HepG2 (cell line): ENCODE results near the gene LRRFIP2. TPM values are rescaled to one million over a fixed set of nuclear protein-coding genes. Genes with fewer than 3 reads are reported as not detected.

Source experiments
- ARNT2 ChIP-seq: sonication (generic); formaldehyde crosslinking; IDR thresholded peaks from 2 replicates; pipeline ENCODE4 v1.8.0; 2022; ENCODE audit warnings: mild to moderate bottlenecking, low read depth, missing genetic modification reagents, moderate library complexity
- BORCS8-MEF2B ChIP-seq: sonication (generic); formaldehyde crosslinking; IDR thresholded peaks from 2 replicates; pipeline ENCODE4 v1.8.0; 2022; ENCODE audit warnings: mild to moderate bottlenecking, missing genetic modification reagents
- HDAC1 ChIP-seq: sonication (generic); formaldehyde crosslinking; IDR thresholded peaks from 2 replicates; pipeline ENCODE4 v1.5.1; 2020; ENCODE audit warnings: mild to moderate bottlenecking, missing genetic modification reagents
- KAT8 ChIP-seq: IDR thresholded peaks from 2 replicates; pipeline ENCODE4 v1.6.1; 2016; ENCODE audit warnings: missing genetic modification reagents, missing compliant biosample characterization
- KDM5B ChIP-seq: sonication (generic); formaldehyde crosslinking; IDR thresholded peaks from 2 replicates; pipeline ENCODE4 v1.4.0; 2020; ENCODE audit warnings: missing genetic modification reagents, mild to moderate bottlenecking, borderline replicate concordance
- MAFF ChIP-seq: IDR thresholded peaks from 2 replicates; pipeline ENCODE4 v1.6.1; 2011; ENCODE audit warnings: low read depth, low read length, improper control_type of control experiment
- NFIB ChIP-seq: sonication (generic); formaldehyde crosslinking; IDR thresholded peaks from 2 replicates; pipeline ENCODE4 v1.9.0; 2021; ENCODE audit warnings: missing genetic modification reagents, mild to moderate bottlenecking, borderline replicate concordance
- NKX3-1 ChIP-seq: sonication (generic); formaldehyde crosslinking; IDR thresholded peaks from 2 replicates; pipeline ENCODE4 v1.5.0; 2020; ENCODE audit warnings: missing genetic modification reagents
- REPIN1 ChIP-seq: sonication (generic); formaldehyde crosslinking; IDR thresholded peaks from 2 replicates; pipeline ENCODE4 v1.8.0; 2022; ENCODE audit warnings: missing genetic modification reagents, low read depth, mild to moderate bottlenecking, borderline replicate concordance
- RFXANK ChIP-seq: IDR thresholded peaks from 2 replicates; pipeline ENCODE4 v1.6.1; 2016
- SP1 ChIP-seq, 2 experiments: fragments of 450-650 bp in 1 of 2; sonication (generic) in 1 of 2; formaldehyde crosslinking in 1 of 2; IDR thresholded peaks; 2 replicates each; pipeline versions ENCODE4 v1.4.0 to v1.6.1; 2016 to 2020; ENCODE audit warnings: missing genetic modification reagents in 1 of 2
- ZBTB20 ChIP-seq: sonication (generic); formaldehyde crosslinking; IDR thresholded peaks from 2 replicates; pipeline ENCODE4 v1.8.1; 2023; ENCODE audit warnings: missing genetic modification reagents, low read depth, mild to moderate bottlenecking, borderline replicate concordance
- ZBTB46 ChIP-seq: sonication (generic); formaldehyde crosslinking; IDR thresholded peaks from 2 replicates; pipeline ENCODE4 v1.4.0; 2020; ENCODE audit warnings: mild to moderate bottlenecking, missing genetic modification reagents, borderline replicate concordance
- ZFP37 ChIP-seq: sonication (generic); formaldehyde crosslinking; IDR thresholded peaks from 2 replicates; pipeline ENCODE4 v1.4.0; 2020; ENCODE audit warnings: missing genetic modification reagents, borderline replicate concordance
- ZFX ChIP-seq: sonication (generic); formaldehyde crosslinking; IDR thresholded peaks from 2 replicates; pipeline ENCODE4 v1.4.0; 2020; ENCODE audit warnings: mild to moderate bottlenecking, low read depth, missing genetic modification reagents, moderate library complexity
- ZNF12 ChIP-seq: sonication (generic); formaldehyde crosslinking; IDR thresholded peaks from 2 replicates; pipeline ENCODE4 v1.5.0; 2020; ENCODE audit warnings: missing genetic modification reagents
- ZNF224 ChIP-seq: sonication (generic); formaldehyde crosslinking; IDR thresholded peaks from 2 replicates; pipeline ENCODE4 v1.5.0; 2020; ENCODE audit warnings: mild to moderate bottlenecking, missing genetic modification reagents
- ZNF225 ChIP-seq: sonication (generic); formaldehyde crosslinking; IDR thresholded peaks from 2 replicates; pipeline ENCODE4 v1.4.0; 2020; ENCODE audit warnings: mild to moderate bottlenecking, missing genetic modification reagents
- ZNF383 ChIP-seq: sonication (generic); formaldehyde crosslinking; IDR thresholded peaks from 2 replicates; pipeline ENCODE4 v1.4.0; 2020; ENCODE audit warnings: missing genetic modification reagents, mild to moderate bottlenecking, borderline replicate concordance
- ZNF430 ChIP-seq: sonication (generic); formaldehyde crosslinking; IDR thresholded peaks from 2 replicates; pipeline ENCODE4 v1.9.0; 2021; ENCODE audit warnings: mild to moderate bottlenecking, missing genetic modification reagents
- ZNF431 ChIP-seq: sonication (generic); formaldehyde crosslinking; IDR thresholded peaks from 2 replicates; pipeline ENCODE4 v1.9.0; 2022; ENCODE audit warnings: missing genetic modification reagents, low read depth, mild to moderate bottlenecking, borderline replicate concordance
- ZNF501 ChIP-seq: sonication (generic); formaldehyde crosslinking; IDR thresholded peaks from 2 replicates; pipeline ENCODE4 v1.5.1; 2020; ENCODE audit warnings: mild to moderate bottlenecking, moderate library complexity, missing genetic modification reagents
- ZNF510 ChIP-seq: sonication (generic); formaldehyde crosslinking; IDR thresholded peaks from 2 replicates; pipeline ENCODE4 v1.4.0; 2020; ENCODE audit warnings: low read depth, mild to moderate bottlenecking, missing genetic modification reagents
- ZNF513 ChIP-seq: sonication (generic); formaldehyde crosslinking; conservative IDR thresholded peaks from 2 replicates; pipeline ENCODE4 v1.5.0; 2020; ENCODE audit warnings: missing genetic modification reagents
- ZNF589 ChIP-seq: sonication (generic); formaldehyde crosslinking; conservative IDR thresholded peaks from 2 replicates; pipeline ENCODE4 v1.8.0; 2022; ENCODE audit warnings: mild to moderate bottlenecking, moderate library complexity, missing genetic modification reagents
- polyA plus RNA-seq, 8 experiments: library from polyadenylated mRNA; depleted of rRNA in 3 of 8; stranded (reverse) in 7 of 8; unstranded in 1 of 8; fragments of >200 nt; fragmentation: Illumina TruSeq in 4 of 8; extraction: Trizol in 4 of 8; gene quantifications; 2 replicates each; pipeline versions ENCODE4 v1.2.1 to v1.2.3, GENCODE V29; 2011 to 2016; ENCODE audit warnings: low read depth in 4 of 8, missing spikeins in 1 of 8, mixed read lengths in 1 of 8; ENCODE audit not compliant: insufficient read depth in 1 of 8
- total RNA-seq, 5 experiments: library from RNA; depleted of rRNA; stranded (reverse); fragments of >200 nt; fragmentation: Illumina TruSeq; extraction: Trizol; gene quantifications; 2 replicates each; pipeline ENCODE4 v1.2.3, GENCODE V29; 2016; ENCODE audit warnings: low read depth in 1 of 5
- TF ChIP-seq, protein P1 (sequence below): IDR thresholded peaks from 2 replicates; pipeline ENCODE4 v1.6.1; 2016; ENCODE audit warnings: mild to moderate bottlenecking

LRRFIP2 gene
- total and polyA plus RNA-seq, 2 of the 13 experiments (the other 11 are each of a cell fraction or from before 2014, with no cell fraction given), result 13.5 to 32.2 TPM

DNA sequence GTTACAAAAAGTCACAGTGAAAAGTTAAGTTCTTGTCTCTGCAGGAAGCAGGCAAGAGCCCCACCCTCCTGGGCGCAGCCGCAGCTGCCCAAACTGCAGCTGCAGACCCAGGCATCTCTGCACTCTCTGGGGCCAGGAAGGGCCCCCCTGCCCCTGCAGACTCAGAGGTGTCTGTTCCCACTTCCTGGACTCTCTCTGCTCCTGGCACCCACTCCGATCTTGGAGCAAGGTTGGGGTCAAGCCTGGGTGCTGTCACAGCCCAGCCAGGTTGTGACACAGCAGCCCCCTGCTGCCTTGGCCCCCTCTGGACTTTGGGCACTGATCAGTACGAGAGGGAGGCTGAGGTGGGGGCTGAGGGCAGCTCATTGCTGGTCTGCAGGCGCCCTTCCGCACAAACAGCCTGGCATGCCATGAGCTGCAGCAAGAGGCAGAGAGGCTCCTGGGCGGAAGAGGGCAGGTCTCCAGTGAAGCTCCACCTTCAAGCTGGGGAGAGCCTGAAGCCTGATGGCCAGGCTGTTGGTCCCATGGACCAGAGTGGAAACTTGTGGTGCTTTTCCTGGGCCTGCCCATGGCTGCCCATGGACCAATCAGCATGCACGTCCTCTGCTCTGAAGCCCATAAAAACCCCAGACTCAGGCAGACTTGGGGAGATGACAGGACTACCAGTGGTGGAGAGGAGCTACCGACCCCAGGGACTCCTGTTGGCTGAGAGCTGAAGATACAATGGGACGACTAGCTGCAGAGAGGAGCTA is 42.9 kb upstream of the LRRFIP2 start (continued):
- TF ChIP-seq, protein P1, sequence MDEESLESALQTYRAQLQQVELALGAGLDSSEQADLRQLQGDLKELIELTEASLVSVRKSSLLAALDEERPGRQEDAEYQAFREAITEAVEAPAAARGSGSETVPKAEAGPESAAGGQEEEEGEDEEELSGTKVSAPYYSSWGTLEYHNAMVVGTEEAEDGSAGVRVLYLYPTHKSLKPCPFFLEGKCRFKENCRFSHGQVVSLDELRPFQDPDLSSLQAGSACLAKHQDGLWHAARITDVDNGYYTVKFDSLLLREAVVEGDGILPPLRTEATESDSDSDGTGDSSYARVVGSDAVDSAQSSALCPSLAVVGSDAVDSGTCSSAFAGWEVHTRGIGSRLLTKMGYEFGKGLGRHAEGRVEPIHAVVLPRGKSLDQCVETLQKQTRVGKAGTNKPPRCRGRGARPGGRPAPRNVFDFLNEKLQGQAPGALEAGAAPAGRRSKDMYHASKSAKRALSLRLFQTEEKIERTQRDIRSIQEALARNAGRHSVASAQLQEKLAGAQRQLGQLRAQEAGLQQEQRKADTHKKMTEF (CRISPR knock-in tag), result peak; percentile 54; the same call in 1 of the 2 replicates
- TF ChIP-seq ZBTB20 (no peak; the same call in 1 of the 2 replicates), ZNF12 (no peak), ZNF225 (CRISPR knock-in tag) (peak; percentile 66; the same call in 1 of the 2 replicates), RFXANK (CRISPR knock-in tag) (no peak), ZNF501 (CRISPR knock-in tag) (peak; percentile 88), ZNF513 (CRISPR knock-in tag) (no peak), ZBTB46 (CRISPR knock-in tag) (0 out of 2 replicates have a peak, but pooled peaks have one; percentile 69), SP1 (IDR thresholded peaks at IDR 0.05) (no peak), SP1 (CRISPR knock-in tag; IDR thresholded peaks at IDR 0.05) (peak; percentile 41; the same call in 1 of the 2 replicates), ZNF224 (CRISPR knock-in tag) (peak; percentile 35; the same call in 1 of the 2 replicates), ARNT2 (CRISPR knock-in tag) (peak; percentile 47; the same call in 1 of the 2 replicates), NKX3-1 (no peak), REPIN1 (CRISPR knock-in tag) (peak; percentile 75; the same call in 1 of the 2 replicates), NFIB (CRISPR knock-in tag) (no peak), ZNF589 (0 out of 2 replicates have a peak, but pooled peaks have one; percentile 38), ZFP37 (CRISPR knock-in tag) (0 out of 2 replicates have a peak, but pooled peaks have one; percentile 64), ZNF510 (CRISPR knock-in tag) (no peak), KDM5B (peak; percentile 65; the same call in 1 of the 2 replicates), ZNF430 (CRISPR knock-in tag) (no peak; the same call in none of the 2 replicates), KAT8 (CRISPR knock-in tag) (peak; percentile 75), ZFX (peak; percentile 60), HDAC1 (CRISPR knock-in tag) (peak; percentile 94), ZNF383 (CRISPR knock-in tag) (no peak; the same call in 1 of the 2 replicates), ZNF431 (CRISPR knock-in tag) (no peak), MAFF (no peak), BORCS8-MEF2B (CRISPR knock-in tag) (peak; percentile 79; the same call in 1 of the 2 replicates)
